CD4-positive, alpha-beta T cell treated with Interleukin-21 for 1 hour (primary cell): Measurements from ENCODE around the gene DMD.

Source experiments
- DNase-seq: peaks from one replicate; pipeline ENCODE4 v3.0.0-alpha.2; 2020

Gene DMD

GRCh38 chrX:31200430-31200829 is 2010.9 kb downstream of the DMD start:
- DNase-seq: no peak

DNA sequence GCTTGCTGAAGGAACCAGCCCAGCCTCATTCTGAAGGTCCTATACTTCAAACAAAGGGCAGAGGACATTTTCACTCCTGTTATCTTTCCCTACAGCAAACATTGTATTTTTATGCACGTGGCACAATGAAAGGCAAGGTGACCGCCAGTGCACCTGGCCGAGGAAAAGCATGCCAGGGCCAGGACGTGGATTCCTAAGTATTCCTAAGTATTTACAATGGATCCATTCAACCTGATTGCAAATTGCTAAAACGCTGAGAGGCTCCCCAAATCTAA is 2011.6 kb downstream of the DMD start:
- no peak for DNase-seq

DNA sequence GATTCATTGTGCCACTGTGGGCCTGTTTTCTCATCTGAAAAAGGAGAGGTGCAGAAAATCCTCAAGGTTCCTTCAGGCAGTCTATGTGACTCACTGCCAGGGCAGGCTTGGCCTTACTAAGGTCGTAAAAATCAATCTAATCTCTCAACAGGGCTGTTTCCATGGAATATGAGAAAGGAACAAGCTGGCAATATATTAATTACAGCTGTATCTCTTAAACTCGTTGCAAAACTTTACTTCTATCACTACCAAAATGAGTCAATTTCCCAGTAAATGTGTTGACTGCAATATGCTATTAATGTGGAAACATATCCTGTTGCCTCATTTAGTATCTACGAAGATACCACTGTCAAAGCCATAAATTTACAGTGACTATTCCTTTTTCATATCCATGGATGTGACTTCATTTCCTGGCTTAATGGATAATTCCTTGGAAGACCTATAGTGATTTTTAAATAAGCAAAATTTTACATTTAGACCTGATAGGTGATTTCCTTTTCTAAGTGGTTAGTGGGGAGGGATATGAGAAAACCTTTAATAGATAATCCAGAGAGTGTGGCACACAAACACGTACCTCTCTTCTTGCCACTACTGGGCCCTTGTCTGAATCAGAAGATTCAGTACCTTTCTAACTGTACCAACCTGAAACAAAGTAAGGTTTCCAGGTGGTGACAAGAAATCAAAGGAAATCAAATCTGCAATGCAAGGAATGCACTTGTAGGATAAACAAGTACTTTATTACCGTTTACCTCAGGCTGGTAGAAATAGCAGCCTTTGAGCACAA is 2012.1 kb downstream of the DMD start:
- DNase-seq: no peak

GRCh38 chrX:31190221-31190975 is 2021.0 kb downstream of the DMD start:
- DNase-seq: no peak

DNA sequence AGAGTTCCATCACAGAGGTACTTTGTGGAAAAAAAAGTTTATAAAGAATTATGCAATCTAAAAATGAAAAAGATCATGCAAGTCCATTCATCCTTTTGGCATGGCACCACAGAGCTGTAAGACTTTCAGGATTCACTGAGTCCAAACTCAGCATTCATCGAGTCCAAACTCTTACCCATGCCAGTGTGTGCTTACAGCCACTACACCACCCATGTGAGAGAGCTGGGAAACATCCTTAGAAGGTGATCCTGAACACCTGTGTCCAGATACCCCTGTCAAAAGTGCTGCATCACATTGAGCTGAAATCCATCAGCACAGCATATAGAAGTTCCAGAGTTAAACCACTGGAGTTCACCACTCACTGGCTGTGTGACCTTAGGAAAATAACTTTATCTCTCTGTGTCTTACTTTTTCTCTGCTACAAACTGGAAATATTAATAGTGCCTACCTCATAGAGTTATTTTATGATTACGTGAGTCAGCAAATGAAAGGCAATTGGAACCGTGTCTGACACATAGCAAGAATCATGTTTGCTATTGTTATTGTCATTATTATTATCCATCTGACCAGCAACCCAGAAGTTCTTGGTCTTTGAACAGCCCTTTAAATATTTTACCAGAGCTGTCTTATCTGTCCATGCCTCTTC is 2024.5 kb downstream of the DMD start:
- DNase-seq: no peak

GRCh38 chrX:31185884-31186283 is 2025.5 kb downstream of the DMD start:
- DNase-seq: no peak

DNA sequence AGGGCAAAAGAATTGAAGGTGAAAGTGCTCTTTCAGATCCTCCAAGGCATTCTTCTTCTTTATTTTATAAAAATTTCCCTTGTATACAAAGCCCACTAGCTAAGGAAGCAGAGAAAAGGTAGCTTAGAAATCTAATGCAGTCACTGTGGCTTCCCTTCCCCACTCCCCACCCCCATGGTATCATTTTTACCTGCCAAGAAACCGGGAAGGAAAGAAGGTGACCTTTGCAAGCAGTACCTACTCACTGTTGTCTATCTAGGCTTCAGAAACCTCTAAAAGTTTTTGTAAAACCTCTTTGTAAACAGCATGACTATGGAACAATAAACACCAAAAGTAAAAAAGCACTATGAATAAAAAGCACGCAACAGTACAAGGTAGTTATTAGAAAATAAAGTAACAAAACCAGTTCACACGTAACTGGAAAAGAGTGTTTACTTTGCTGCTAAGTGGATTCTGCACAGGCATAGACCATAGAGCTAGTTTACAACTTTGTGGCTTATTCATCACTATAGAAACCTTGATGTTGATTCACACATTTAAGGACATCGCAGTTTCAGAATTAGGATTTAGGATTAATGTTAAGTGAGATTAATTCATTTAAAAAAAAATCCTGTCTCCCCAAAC is 2029.9 kb downstream of the DMD start:
- no peak for DNase-seq

- no peak for DNase-seq
Measured at GRCh38 chrX:31179203-31179602, 2032.1 kb downstream of the DMD start.

GRCh38 chrX:31178769-31179125 is 2032.6 kb downstream of the DMD start:
- no peak for DNase-seq

DNA sequence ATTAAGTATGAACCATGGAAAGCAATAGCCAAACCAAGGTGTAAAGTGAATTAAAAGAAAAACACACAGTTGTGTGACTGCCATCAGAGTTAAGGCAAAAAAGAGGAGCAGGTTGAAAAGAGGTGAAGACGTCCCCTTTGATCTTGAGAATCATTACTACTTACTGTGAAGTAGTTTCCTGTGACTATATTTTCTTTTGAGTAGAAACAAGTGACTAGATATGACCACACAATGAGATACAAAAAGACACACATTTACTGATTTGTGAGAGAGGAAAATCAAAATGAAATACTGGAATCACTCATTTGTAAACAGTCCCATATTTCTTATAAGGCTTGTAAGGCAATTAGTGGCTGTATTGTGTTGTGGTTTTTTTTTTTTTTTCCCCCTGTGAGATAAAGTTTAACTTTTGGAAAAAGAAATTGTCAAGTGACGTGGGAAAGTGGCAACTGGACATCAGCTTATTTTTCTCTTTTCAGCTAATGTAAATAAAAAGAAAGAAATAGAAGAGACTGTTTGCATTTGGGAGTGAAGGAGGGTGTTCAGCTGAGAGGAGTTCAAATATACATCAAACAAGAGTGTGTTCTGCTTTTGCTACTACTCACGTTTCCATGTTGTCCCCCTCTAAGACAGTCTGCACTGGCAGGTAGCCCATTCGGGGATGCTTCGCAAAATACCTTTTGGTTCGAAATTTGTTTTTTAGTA is 2033.1 kb downstream of the DMD start:
- DNase-seq: no peak

- DNase-seq: no peak
Measured at GRCh38 chrX:31170792-31171191, 2040.6 kb downstream of the DMD start.

DNA sequence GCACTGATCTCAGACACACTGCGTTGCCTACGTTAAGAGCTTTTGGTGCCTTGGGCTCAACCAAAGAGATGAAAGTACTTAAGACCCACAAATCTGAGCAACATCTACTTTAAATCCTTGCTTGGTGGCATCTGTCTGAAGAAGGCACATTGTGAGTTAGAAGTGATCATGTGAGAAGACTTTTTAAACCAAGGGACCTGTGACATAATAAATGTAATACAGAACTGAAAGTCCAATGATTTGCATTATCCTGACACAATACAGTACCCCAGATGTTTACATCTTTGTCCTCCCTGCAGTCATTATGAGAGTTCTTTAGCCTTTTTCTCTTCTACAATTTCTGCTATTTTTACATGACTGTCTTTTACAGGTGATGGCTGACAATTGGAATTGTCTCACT is 2042.8 kb downstream of the DMD start:
- no peak for DNase-seq

- DNase-seq: no peak
Measured at GRCh38 chrX:31166832-31167231, 2044.5 kb downstream of the DMD start.

DNA sequence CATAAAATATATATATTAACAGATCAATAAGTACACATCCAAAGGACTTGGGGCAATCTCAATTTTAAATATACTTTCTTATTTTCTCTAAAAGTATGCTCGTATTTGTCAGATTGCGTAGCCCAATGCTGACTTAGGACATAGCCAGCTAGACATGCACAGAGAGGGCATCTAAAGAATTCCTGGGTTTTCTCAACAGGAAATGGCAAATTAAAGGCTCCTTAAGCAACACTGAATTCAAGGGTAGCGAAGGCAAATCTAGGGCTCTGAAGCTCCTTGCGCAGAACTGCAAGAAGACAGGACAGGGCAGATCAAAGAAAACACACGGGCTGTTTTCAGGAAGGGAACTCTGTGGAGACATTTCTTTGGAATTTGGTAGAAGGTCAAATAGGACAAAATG is 2044.9 kb downstream of the DMD start:
- no peak for DNase-seq

DNA sequence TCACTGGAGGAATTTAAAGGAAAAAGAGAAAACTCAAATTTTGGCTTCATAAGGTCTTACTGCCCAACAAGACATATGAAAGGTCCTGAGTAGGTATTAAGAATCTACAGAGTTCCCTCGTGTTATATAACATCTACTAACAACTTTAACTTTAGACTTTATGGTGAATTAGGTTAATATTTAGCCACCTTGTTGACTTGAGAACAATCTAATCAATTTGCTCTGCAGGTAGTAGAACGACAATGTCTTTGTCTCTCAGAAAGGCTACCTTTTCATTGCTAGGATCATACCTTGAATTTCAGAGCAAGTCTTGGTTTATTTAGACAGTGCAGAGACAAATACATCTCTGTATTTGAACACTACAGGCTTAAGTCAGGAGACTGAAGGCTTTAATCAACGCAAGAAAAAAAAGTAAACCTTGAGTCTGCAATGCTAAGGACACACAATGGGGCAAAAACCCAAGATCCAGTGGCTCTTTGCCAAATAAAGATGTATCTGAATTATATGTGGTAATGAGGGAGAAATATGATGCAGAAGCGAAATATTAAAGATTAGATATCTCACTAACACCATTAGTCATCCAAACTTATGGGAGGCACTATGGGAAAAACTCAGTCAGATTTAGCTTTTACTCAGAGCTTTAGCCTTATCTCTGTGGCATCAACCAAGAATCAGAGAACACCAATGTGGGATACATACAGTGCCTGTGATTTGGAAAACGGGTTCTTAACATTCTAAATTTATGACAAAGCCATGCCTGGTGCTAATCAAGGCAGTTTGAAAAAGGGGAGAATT is 2045.9 kb downstream of the DMD start:
- DNase-seq: no peak

GRCh38 chrX:31154946-31155345 is 2056.4 kb downstream of the DMD start:
- no peak for DNase-seq

DNA sequence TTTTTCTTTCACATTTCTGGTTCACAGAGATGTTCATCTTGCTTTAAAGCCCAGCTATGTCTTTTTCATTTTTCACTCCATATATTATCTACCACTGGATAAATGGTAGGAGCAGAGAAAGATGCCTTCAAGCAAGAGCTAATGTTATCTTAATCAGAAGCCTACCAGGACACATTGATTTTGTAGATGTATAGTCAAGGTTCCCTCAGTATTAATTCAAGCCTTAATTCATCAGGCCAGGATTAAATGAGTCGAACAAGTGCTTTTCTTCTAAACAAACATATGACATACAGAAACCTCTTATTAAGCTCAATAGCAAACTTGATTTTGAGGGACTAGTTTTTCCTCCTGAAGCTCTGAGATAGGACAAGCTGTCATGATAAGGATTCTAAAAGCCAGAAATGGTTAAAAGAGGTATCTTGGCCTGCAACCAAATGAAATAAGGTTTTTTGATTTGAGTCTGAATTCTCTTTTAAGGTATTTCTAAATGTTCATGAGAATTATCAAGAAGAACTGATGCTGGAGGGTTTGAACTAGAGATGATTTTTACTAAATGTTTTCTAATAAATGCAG is 2057.8 kb downstream of the DMD start:
- DNase-seq: no peak

DNA sequence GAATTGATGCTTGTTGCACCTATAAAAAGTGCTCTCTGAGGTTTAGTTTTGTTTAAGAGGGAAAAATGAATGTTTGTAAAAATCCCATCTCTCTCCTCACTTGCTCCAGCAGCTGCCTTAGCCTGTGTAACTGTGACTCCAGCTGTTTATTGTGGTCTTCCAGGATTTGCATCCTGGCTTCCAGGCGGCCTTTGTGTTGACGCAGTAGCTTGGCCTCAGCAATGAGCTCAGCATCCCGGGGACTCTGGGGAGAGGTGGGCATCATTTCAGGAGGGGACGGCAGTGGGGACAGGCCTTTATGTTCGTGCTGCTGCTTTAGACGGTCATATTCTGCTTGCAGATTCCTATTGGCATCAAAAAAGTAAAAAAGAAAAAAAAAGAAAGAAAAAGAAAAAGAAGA is 2064.2 kb downstream of the DMD start:
- DNase-seq: no peak

DNA sequence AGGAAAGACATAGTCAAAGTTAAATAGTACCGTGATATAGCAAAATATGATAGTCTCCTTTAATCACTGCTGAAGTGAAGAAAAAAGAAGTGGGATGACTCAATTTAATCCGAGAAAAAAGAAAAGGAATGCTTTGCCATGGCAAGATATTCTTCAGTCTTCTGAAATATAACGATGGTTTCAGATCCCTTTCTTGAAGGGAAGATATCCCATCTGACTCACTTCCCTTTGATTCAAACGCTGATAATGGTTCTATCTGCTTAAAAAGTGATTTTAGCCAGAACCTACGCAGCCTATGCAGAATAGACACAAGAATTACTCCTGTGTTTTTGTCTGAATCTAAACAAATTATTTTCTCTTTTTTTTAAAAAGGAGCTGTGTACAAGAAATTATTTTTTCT is 2071.4 kb downstream of the DMD start:
- no peak for DNase-seq

DNA sequence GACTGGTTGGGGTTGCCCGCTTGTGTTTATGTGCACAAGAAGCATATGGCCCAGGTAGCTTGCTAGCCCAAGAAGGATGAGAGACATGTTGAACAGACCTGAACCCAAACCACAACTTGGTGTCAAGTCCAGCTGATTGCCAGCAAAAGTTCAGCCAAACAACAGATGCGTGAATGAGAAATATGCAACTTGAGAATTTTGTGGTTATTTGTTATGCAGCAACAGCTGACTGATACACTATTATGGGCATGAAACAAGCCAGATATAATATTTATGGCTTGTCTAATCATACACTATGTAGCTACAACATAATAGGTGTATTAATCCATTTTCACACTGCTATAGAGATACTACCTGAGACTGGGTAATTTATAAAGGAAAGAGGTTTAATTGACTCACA is 2073.2 kb downstream of the DMD start:
- no peak for DNase-seq

GRCh38 chrX:31136144-31136611 is 2075.2 kb downstream of the DMD start:
- DNase-seq: no peak

- no peak for DNase-seq
Measured at GRCh38 chrX:31132821-31133241, 2078.5 kb downstream of the DMD start.
